CD4-positive, CD25-positive, alpha-beta regulatory T cell (primary cell): ENCODE measurements around the gene SOCS3. TPM values are rescaled to one million over a fixed set of nuclear protein-coding genes. Genes with fewer than 3 reads are reported as not detected.

Experiments used
- ATAC-seq, 2 donors: fragments of 150-1000 bp; cut with Tn5 transposase; one replicate each; pipeline ENCODE4 v1.10.0; 2021; ENCODE audit warnings: low read depth in 2 of 2, moderate number of reproducible peaks in 2 of 2, moderate library complexity in 1 of 2
- DNase-seq, 3 donors: peaks; one replicate each; pipeline versions ENCODE4 v3.0.0 to v3.0.0-alpha.2; 2012 to 2022; ENCODE audit warnings: mixed read lengths in 1 of 3
- H3K27ac ChIP-seq: one replicate; pipeline ENCODE4 v1.7.0; 2013; ENCODE audit warnings: mild to moderate bottlenecking, low read length; ENCODE audit not compliant: insufficient read depth, poor library complexity, severe bottlenecking
- H3K27me3 ChIP-seq: one replicate; pipeline ENCODE4 v1.7.0; 2013; ENCODE audit warnings: low read length; ENCODE audit not compliant: control insufficient read depth, insufficient read depth
- H3K36me3 ChIP-seq: one replicate; pipeline ENCODE4 v1.7.0; 2013; ENCODE audit warnings: mild to moderate bottlenecking, low read length, moderate library complexity; ENCODE audit not compliant: control insufficient read depth, insufficient read depth
- H3K4me1 ChIP-seq: 2 replicates; pipeline ENCODE4 v1.7.0; 2013; ENCODE audit warnings: mild to moderate bottlenecking, low read length; ENCODE audit not compliant: insufficient read depth, control insufficient read depth, poor library complexity, severe bottlenecking
- H3K4me3 ChIP-seq: one replicate; pipeline ENCODE4 v1.7.0; 2013; ENCODE audit warnings: low read depth, mild to moderate bottlenecking, low read length, moderate library complexity
- H3K9me3 ChIP-seq, 2 experiments: 1 replicate in 1 of 2; 2 replicates in 1 of 2; pipeline ENCODE4 v1.7.0; 2013; ENCODE audit warnings: low read length in 2 of 2, mild to moderate bottlenecking in 1 of 2, moderate library complexity in 1 of 2; ENCODE audit not compliant: control insufficient read depth in 2 of 2
- H3K27ac Mint-ChIP-seq, 3 donors: one replicate each; pipeline ENCODE4 v1.8.0; 2020 to 2022; ENCODE audit warnings: mild to moderate bottlenecking in 3 of 3, mixed read lengths in 3 of 3, moderate library complexity in 2 of 3
- H3K27me3 Mint-ChIP-seq: one replicate; pipeline ENCODE4 v1.8.0; 2022; ENCODE audit warnings: mild to moderate bottlenecking, mixed read lengths
- H3K36me3 Mint-ChIP-seq: one replicate; pipeline ENCODE4 v1.8.0; 2020; ENCODE audit warnings: mixed read lengths
- H3K4me1 Mint-ChIP-seq, 4 donors: one replicate each; pipeline ENCODE4 v1.8.0; 2020 to 2022; ENCODE audit warnings: mixed read lengths in 4 of 4, mild to moderate bottlenecking in 1 of 4
- H3K4me3 Mint-ChIP-seq, 4 donors: one replicate each; pipeline ENCODE4 v1.8.0; 2020 to 2022; ENCODE audit warnings: mild to moderate bottlenecking in 4 of 4, mixed read lengths in 4 of 4, moderate library complexity in 3 of 4
- H3K9me3 Mint-ChIP-seq, 7 donors: one replicate each; pipeline ENCODE4 v1.8.0; 2020 to 2022; ENCODE audit warnings: mixed read lengths in 7 of 7, mild to moderate bottlenecking in 3 of 7, moderate library complexity in 2 of 7
- polyA plus RNA-seq, 4 donors: library from polyadenylated mRNA; unstranded; fragments of 300-500 nt; fragmentation: Illumina TruSeq; gene quantifications; one replicate each; pipeline ENCODE4 v1.2.3, GENCODE V29; 2021
- total RNA-seq: library from RNA; stranded (reverse); gene quantifications from one replicate; pipeline ENCODE4 v1.2.3, GENCODE V29; 2022

Gene SOCS3
- total and polyA plus RNA-seq, 5 donors from 2014 or later, result 26.4 to 218 (median 70.3) TPM

GRCh38 chr17:78401891-78402290 is 42.0 kb upstream of the SOCS3 start:
- no peak overlapping the region for H3K4me3 ChIP-seq
- H3K27ac Mint-ChIP-seq, result peak overlapping the region in 1 of 3 donors; percentile 40
- no peaks in the 10 kb centered on the region for H3K27me3 ChIP-seq
- H3K36me3 ChIP-seq, result peaks cover 87% of the 10 kb centered on the region
- no peaks in the 10 kb centered on the region for H3K9me3 Mint-ChIP-seq
- H3K9me3 ChIP-seq, result no peaks in the 10 kb centered on the region
- H3K27me3 Mint-ChIP-seq, result no peaks in the 10 kb centered on the region
- no peak for DNase-seq
- no peak overlapping the region for H3K27ac ChIP-seq
- H3K4me1 Mint-ChIP-seq, result peaks cover 0 to 14% (median 10%) of the 10 kb centered on the region in 4 donors
- H3K4me1 ChIP-seq, result no peaks in the 10 kb centered on the region
- H3K36me3 Mint-ChIP-seq, result peaks cover 60% of the 10 kb centered on the region
- no peak overlapping the region for H3K4me3 Mint-ChIP-seq
- no peak for ATAC-seq

- no peak overlapping the region for H3K4me3 ChIP-seq
- Mint-ChIP-seq H3K36me3 (peaks cover 65% of the 10 kb centered on the region), H3K4me1 (peaks cover 0 to 10% (median 6%) of the 10 kb centered on the region in 4 donors), H3K27ac (no peak overlapping the region), H3K27me3 (no peaks in the 10 kb centered on the region), H3K9me3 (no peaks in the 10 kb centered on the region), H3K4me3 (no peak overlapping the region)
- H3K9me3 ChIP-seq, result no peaks in the 10 kb centered on the region
- H3K27me3 ChIP-seq, result no peaks in the 10 kb centered on the region
- DNase-seq (no peak), ATAC-seq (no peak)
- peaks cover 90% of the 10 kb centered on the region for H3K36me3 ChIP-seq
- no peak overlapping the region for H3K27ac ChIP-seq
- no peaks in the 10 kb centered on the region for H3K4me1 ChIP-seq
Measured at GRCh38 chr17:78401246-78401645, 41.4 kb upstream of the SOCS3 start.

DNA sequence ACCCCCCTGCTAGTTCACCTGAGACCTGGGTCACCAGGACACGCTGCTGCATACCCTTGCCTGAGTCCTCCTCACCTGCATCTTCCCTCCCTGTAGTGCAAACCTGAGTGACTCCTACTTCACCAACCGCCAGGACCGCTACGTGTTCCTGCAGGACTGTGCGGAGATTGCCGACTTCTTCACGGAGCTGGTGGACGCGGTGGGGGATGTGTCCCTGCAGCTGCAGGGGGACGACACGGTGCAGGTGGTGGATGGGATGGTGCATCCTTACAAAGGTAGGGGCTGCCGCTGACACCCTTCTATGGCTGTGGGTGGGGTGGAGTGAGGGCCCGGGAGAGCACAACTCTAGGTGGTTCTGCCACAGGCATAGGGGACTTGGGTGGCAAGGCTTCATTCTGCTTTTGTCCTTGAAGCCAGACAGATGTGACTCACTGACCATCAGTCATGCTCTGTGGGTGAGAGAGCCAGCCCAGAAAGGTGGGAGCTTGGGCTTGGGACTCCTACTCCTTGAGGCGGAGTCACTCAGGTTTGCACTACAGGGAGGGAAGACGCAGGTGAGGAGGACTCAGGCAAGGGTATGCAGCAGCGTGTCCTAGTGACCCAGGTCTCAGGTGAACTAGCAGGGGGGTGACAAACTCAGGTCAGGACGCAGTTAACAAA is 40.8 kb upstream of the SOCS3 start:
- Mint-ChIP-seq H3K27ac (peak overlapping the region in 1 of 3 donors; percentile 43), H3K36me3 (peaks cover 68% of the 10 kb centered on the region)
- ATAC-seq, result no peak

GRCh38 chr17:78399693-78400144 is 39.8 kb upstream of the SOCS3 start:
- Histone ChIP-seq H3K9me3 (no peaks in the 10 kb centered on the region), H3K36me3 (peaks cover 96% of the 10 kb centered on the region), H3K4me1 (no peaks in the 10 kb centered on the region), H3K4me3 (no peak overlapping the region), H3K27ac (no peak overlapping the region), H3K27me3 (no peaks in the 10 kb centered on the region)
- peaks cover 62% of the 10 kb centered on the region for H3K36me3 Mint-ChIP-seq
- no peak for DNase-seq
- H3K4me3 Mint-ChIP-seq, result no peak overlapping the region
- H3K9me3 Mint-ChIP-seq, result no peaks in the 10 kb centered on the region
- no peak for ATAC-seq
- H3K27me3 Mint-ChIP-seq, result no peaks in the 10 kb centered on the region
- H3K4me1 Mint-ChIP-seq, result peaks cover 0 to 8% (median 3%) of the 10 kb centered on the region in 4 donors
- H3K27ac Mint-ChIP-seq, result no peak overlapping the region

More for the DNA sequence above, 40.8 kb upstream of the SOCS3 start:
- no peak overlapping the region for H3K4me3 Mint-ChIP-seq
- H3K27ac ChIP-seq, result no peak overlapping the region
- H3K4me1 ChIP-seq, result no peaks in the 10 kb centered on the region
- no peak overlapping the region for H3K4me3 ChIP-seq
- no peaks in the 10 kb centered on the region for H3K9me3 ChIP-seq
- H3K27me3 ChIP-seq, result no peaks in the 10 kb centered on the region
- no peaks in the 10 kb centered on the region for H3K9me3 Mint-ChIP-seq
- peaks cover 92% of the 10 kb centered on the region for H3K36me3 ChIP-seq
- no peak for DNase-seq
- H3K27me3 Mint-ChIP-seq, result no peaks in the 10 kb centered on the region
- H3K4me1 Mint-ChIP-seq, result peaks cover 0 to 8% (median 5%) of the 10 kb centered on the region in 4 donors

DNA sequence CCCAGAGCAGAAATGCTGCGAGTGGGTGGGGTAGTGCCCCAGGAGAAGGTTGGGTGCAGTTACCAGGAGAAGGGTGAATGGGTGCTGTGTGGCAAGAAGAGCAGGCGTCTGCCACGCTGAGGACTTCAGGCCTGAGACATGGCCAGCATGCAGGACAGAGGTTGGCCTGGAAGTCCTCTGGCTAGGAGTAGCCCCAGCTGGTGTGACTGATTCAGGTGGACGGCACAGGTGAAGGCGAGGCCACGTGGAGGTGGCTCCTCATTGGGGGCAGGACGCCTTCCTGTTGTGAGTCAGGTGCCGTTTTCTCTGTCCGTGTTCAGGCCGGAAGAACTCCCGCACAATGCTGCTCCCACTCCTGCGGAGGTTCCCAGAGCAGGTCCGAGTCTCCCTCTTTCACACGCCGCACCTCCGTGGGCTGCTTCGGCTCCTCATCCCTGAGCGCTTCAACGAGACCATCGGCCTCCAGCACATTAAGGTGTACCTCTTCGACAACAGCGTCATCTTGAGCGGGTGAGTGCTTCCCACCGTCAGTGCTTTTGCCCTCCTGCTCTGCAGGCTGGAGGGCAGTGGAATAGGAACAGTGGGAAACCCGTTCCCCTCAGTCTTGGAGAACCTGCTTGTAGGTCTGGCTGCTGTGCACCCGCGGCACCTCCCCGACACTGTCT is 39.3 kb upstream of the SOCS3 start:
- Mint-ChIP-seq H3K27me3 (no peaks in the 10 kb centered on the region), H3K9me3 (no peaks in the 10 kb centered on the region), H3K36me3 (peaks cover 62% of the 10 kb centered on the region), H3K4me1 (peaks cover 0 to 8% (median 4%) of the 10 kb centered on the region in 4 donors), H3K27ac (no peak overlapping the region), H3K4me3 (no peak overlapping the region)
- H3K4me1 ChIP-seq, result no peaks in the 10 kb centered on the region
- no peaks in the 10 kb centered on the region for H3K9me3 ChIP-seq
- no peaks in the 10 kb centered on the region for H3K27me3 ChIP-seq
- no peak overlapping the region for H3K27ac ChIP-seq
- peaks cover 92% of the 10 kb centered on the region for H3K36me3 ChIP-seq
- ATAC-seq (no peak), DNase-seq (no peak)
- H3K4me3 ChIP-seq, result no peak overlapping the region

DNA sequence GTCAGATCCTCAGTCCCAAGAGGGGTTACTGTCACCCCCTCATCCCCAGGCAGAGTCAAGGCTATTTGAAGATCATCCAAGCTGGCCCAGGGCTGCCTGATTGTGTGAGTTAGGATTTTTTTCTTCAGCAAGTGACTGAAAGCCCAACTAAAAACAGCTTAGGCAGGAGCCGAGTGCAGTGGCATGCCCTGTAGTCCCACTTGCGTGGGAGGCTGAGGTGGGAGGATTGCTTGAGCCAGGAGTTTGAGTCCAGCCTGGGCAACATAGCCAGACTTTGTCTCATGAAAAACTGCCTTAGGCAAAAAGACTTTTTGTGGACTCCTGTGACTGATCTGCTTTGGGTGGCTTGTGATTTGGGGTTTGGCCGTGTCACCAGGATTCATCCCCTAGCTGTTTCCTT is 38.5 kb upstream of the SOCS3 start:
- H3K4me1 Mint-ChIP-seq, result peaks cover 0 to 10% (median 4%) of the 10 kb centered on the region in 4 donors
- ATAC-seq (no peak), DNase-seq (no peak)
- peaks cover 91% of the 10 kb centered on the region for H3K36me3 ChIP-seq
- H3K4me3 Mint-ChIP-seq, result no peak overlapping the region
- H3K36me3 Mint-ChIP-seq, result peaks cover 61% of the 10 kb centered on the region
- no peak overlapping the region for H3K4me3 ChIP-seq
- H3K4me1 ChIP-seq, result no peaks in the 10 kb centered on the region
- no peaks in the 10 kb centered on the region for H3K27me3 Mint-ChIP-seq
- H3K27me3 ChIP-seq, result no peaks in the 10 kb centered on the region
- H3K9me3 ChIP-seq, result no peaks in the 10 kb centered on the region
- H3K27ac Mint-ChIP-seq, result peak overlapping the region in 1 of 3 donors; percentile 15
- H3K27ac ChIP-seq, result no peak overlapping the region
- H3K9me3 Mint-ChIP-seq, result no peaks in the 10 kb centered on the region

DNA sequence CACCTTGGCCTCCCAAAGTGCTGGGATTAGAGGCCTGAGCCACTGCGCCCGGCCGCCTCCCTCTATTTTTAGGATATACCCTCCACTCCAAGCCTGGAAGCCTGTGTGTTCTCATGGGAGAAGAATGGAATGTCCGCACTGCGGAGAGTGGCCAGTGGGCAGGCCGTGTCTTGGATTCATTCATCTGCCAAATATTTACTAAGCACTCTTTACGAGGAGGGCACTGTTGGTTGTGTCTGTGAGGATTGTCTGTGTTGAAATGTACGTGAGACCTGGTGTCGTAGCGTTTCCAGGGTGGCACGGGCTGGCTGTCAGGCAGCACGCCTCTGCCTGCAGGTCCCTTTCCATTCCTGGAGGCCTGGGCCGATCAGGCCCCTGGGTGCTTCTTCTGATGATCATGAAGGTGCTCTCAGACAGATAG is 37.8 kb upstream of the SOCS3 start:
- H3K36me3 ChIP-seq, result peaks cover 88% of the 10 kb centered on the region
- Mint-ChIP-seq H3K27me3 (no peaks in the 10 kb centered on the region), H3K27ac (peak overlapping the region in 1 of 3 donors; percentile 15), H3K9me3 (no peaks in the 10 kb centered on the region), H3K4me1 (peaks cover 0 to 12% (median 4%) of the 10 kb centered on the region in 4 donors), H3K4me3 (no peak overlapping the region), H3K36me3 (peaks cover 57% of the 10 kb centered on the region)
- H3K4me1 ChIP-seq, result no peaks in the 10 kb centered on the region
- no peaks in the 10 kb centered on the region for H3K9me3 ChIP-seq
- no peak overlapping the region for H3K27ac ChIP-seq
- H3K27me3 ChIP-seq, result no peaks in the 10 kb centered on the region
- ATAC-seq (no peak), DNase-seq (no peak)
- H3K4me3 ChIP-seq, result no peak overlapping the region
